Neural cell (in vitro differentiated cells): ENCODE data around the gene MUC21. TPM values are rescaled to one million over a fixed set of nuclear protein-coding genes. Genes with fewer than 3 reads are reported as not detected.

Experiments used
- H2AFZ ChIP-seq: fragments of 200-600, 300-800 bp; sonication (generic), shearing (Covaris generic); 2 replicates; pipeline ENCODE4 v1.6.0; 2014; ENCODE audit warnings: low read depth, mild to moderate bottlenecking, antibody characterized with exemption, low read length, moderate library complexity
- H3F3A ChIP-seq: fragments of 200-600 bp; shearing (Covaris generic); 2 replicates; pipeline ENCODE4 v1.6.1; 2016; ENCODE audit warnings: mild to moderate bottlenecking, moderate library complexity, mixed read lengths, antibody characterized with exemption, low read length; ENCODE audit not compliant: insufficient read depth, poor library complexity, severe bottlenecking
- H3K27ac ChIP-seq: fragments of 200-600, 300-800 bp; sonication (generic), shearing (Covaris generic); 2 replicates; pipeline ENCODE4 v1.5.1; 2014; ENCODE audit warnings: mild to moderate bottlenecking, low read length, moderate library complexity
- H3K27me3 ChIP-seq: fragments of 300-800, 200-600 bp; sonication (generic), shearing (Covaris generic); 2 replicates; pipeline ENCODE4 v1.6.0; 2014; ENCODE audit warnings: mild to moderate bottlenecking, low read depth, low read length, moderate library complexity; ENCODE audit not compliant: insufficient read depth
- H3K36me3 ChIP-seq: fragments of 300-800, 200-600 bp; sonication (generic), shearing (Covaris generic); 2 replicates; pipeline ENCODE4 v1.5.1; 2014; ENCODE audit warnings: mild to moderate bottlenecking, antibody characterized with exemption, low read length, moderate library complexity; ENCODE audit not compliant: insufficient read depth
- H3K4me2 ChIP-seq: fragments of 300-800, 200-600 bp; sonication (generic), shearing (Covaris generic); 2 replicates; pipeline ENCODE4 v1.6.0; 2014; ENCODE audit warnings: mild to moderate bottlenecking, low read length
- H3K4me3 ChIP-seq: fragments of 300-800, 200-600 bp; sonication (generic), shearing (Covaris generic); 2 replicates; pipeline ENCODE4 v1.5.1; 2014; ENCODE audit warnings: mild to moderate bottlenecking, low read length, moderate library complexity
- H3K79me2 ChIP-seq: fragments of 200-600 bp; shearing (Covaris generic); replicated peaks from 2 replicates; pipeline ENCODE4 v1.6.0; 2014; ENCODE audit warnings: mild to moderate bottlenecking, low read length, moderate library complexity; ENCODE audit not compliant: insufficient read depth
- H3K9ac ChIP-seq: fragments of 300-800, 200-600 bp; sonication (generic), shearing (Covaris generic); 2 replicates; pipeline ENCODE4 v1.6.1; 2016; ENCODE audit warnings: mild to moderate bottlenecking, low read length, mixed read lengths
- H3K9me2 ChIP-seq: fragments of 200-600 bp; shearing (Covaris generic); 2 replicates; pipeline ENCODE4 v1.6.1; 2016; ENCODE audit warnings: mild to moderate bottlenecking, low read length, mixed read lengths; ENCODE audit not compliant: insufficient read depth
- H3K9me3 ChIP-seq: fragments of 200-600, 300-800 bp; sonication (generic), shearing (Covaris generic); 2 replicates; pipeline ENCODE4 v1.6.1; 2016; ENCODE audit warnings: mild to moderate bottlenecking, mixed run types, low read length, moderate library complexity, mixed read lengths
- H4K20me1 ChIP-seq: fragments of 200-600 bp; shearing (Covaris generic); 2 replicates; pipeline ENCODE4 v1.6.1; 2016; ENCODE audit warnings: mild to moderate bottlenecking, mixed run types; ENCODE audit not compliant: insufficient read depth
- EP300 ChIP-seq: fragments of 450-650 bp; conservative IDR thresholded peaks from 2 replicates; pipeline ENCODE4 v1.6.1; 2014; ENCODE audit warnings: antibody characterized with exemption, mild to moderate bottlenecking, moderate library complexity; ENCODE audit not compliant: poor library complexity, severe bottlenecking
- EZH2 ChIP-seq: fragments of 200-600, 300-800 bp; shearing (Covaris generic), sonication (generic); IDR thresholded peaks from 2 replicates; pipeline ENCODE4 v1.6.1; 2014; ENCODE audit warnings: antibody characterized with exemption, low read length, borderline replicate concordance, mild to moderate bottlenecking; ENCODE audit not compliant: insufficient read depth, poor library complexity, severe bottlenecking
- MXI1 ChIP-seq: fragments of 450-650 bp; conservative IDR thresholded peaks from 2 replicates; pipeline ENCODE4 v1.6.1; 2014; ENCODE audit warnings: antibody characterized with exemption, mild to moderate bottlenecking; ENCODE audit not compliant: poor library complexity, severe bottlenecking
- POLR2AphosphoS5 ChIP-seq: IDR thresholded peaks from 2 replicates; pipeline ENCODE4 v1.6.1; 2012
- RAD21 ChIP-seq: fragments of 450-650 bp; conservative IDR thresholded peaks from 2 replicates; pipeline ENCODE4 v1.6.1; 2014; ENCODE audit warnings: antibody characterized with exemption, mild to moderate bottlenecking, moderate library complexity
- SMC3 ChIP-seq: fragments of 450-650 bp; conservative IDR thresholded peaks from 2 replicates; pipeline ENCODE4 v1.6.1; 2014; ENCODE audit warnings: antibody characterized with exemption, mild to moderate bottlenecking, moderate library complexity; ENCODE audit not compliant: poor library complexity
- TAF1 ChIP-seq: IDR thresholded peaks from 2 replicates; pipeline ENCODE4 v1.6.1; 2012; ENCODE audit warnings: low read depth
- polyA plus RNA-seq: library from polyadenylated mRNA; depleted of rRNA; stranded (reverse); fragments of >200 nt; gene quantifications from 2 replicates; pipeline ENCODE4 v1.2.3, GENCODE V29; 2014
- TF ChIP-seq, protein P1 (sequence below): IDR thresholded peaks from 2 replicates; pipeline ENCODE4 v1.6.1; 2012; ENCODE audit warnings: borderline replicate concordance
- TF ChIP-seq, protein P2 (sequence below): fragments of 450-650 bp; IDR thresholded peaks from 2 replicates; pipeline ENCODE4 v1.5.1; 2014; ENCODE audit warnings: antibody characterized with exemption, mild to moderate bottlenecking, moderate library complexity; ENCODE audit not compliant: poor library complexity, severe bottlenecking

MUC21 gene
- polyA plus RNA-seq, 1 donor from 2014 or later, result not detected

DNA sequence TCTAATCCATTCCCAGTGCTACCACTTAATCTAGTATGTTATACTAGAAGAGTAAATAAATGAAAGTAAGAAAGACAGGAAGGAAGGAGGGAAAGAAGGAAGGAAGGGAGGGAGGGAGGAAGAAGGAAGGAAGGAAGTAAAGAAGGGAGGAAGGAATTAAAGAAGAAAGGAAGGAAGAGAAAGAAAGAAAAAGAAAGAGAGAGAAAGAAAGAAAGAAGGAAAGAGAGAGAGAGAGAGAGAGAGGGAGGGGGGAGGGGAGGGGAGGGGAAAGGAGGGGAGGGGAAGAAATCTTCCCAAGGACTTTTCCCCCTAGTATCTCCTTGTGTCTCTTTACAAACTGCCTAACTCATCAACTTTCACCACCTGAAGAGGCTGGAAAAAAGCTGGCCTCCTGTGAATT is 20.8 kb upstream of the MUC21 start:
- H3K9me2 ChIP-seq, result no peaks in the 10 kb centered on the region
- no peaks in the 10 kb centered on the region for H4K20me1 ChIP-seq
- no peaks in the 10 kb centered on the region for H3K27me3 ChIP-seq
- no peaks in the 10 kb centered on the region for H3K9me3 ChIP-seq
- no peak overlapping the region for H3K9ac ChIP-seq
- no peaks in the 10 kb centered on the region for H3F3A ChIP-seq
- H2AFZ ChIP-seq, result no peak overlapping the region
- H3K79me2 ChIP-seq, result no peaks in the 10 kb centered on the region
- H3K36me3 ChIP-seq, result no peaks in the 10 kb centered on the region
- no peak for TF ChIP-seq EP300
- no peak overlapping the region for H3K4me2 ChIP-seq
- no peak overlapping the region for H3K27ac ChIP-seq
- H3K4me3 ChIP-seq, result no peak overlapping the region

DNA sequence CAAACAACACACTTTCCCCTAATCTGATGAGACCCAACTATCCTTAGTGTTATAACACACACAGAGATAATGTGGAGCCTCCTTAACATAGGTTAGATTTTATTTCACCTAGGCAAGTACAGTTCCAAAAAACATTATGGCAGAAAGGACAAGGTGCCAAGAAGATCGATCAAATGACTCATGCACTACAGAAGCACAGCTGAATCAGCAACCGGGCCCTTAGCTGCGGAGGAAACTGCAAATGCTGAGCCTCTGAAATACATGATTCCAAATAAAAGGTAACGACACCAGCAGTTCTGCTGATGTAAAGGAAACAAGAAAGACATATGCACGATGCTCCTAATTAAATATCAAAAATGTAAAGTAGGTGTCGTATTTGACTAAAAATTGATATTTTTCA is 19.9 kb upstream of the MUC21 start:
- no peak for TF ChIP-seq POLR2AphosphoS5
- TF ChIP-seq TAF1, result no peak
- no peak for TF ChIP-seq EP300
- no peak for TF ChIP-seq EZH2
- TF ChIP-seq, protein P1, sequence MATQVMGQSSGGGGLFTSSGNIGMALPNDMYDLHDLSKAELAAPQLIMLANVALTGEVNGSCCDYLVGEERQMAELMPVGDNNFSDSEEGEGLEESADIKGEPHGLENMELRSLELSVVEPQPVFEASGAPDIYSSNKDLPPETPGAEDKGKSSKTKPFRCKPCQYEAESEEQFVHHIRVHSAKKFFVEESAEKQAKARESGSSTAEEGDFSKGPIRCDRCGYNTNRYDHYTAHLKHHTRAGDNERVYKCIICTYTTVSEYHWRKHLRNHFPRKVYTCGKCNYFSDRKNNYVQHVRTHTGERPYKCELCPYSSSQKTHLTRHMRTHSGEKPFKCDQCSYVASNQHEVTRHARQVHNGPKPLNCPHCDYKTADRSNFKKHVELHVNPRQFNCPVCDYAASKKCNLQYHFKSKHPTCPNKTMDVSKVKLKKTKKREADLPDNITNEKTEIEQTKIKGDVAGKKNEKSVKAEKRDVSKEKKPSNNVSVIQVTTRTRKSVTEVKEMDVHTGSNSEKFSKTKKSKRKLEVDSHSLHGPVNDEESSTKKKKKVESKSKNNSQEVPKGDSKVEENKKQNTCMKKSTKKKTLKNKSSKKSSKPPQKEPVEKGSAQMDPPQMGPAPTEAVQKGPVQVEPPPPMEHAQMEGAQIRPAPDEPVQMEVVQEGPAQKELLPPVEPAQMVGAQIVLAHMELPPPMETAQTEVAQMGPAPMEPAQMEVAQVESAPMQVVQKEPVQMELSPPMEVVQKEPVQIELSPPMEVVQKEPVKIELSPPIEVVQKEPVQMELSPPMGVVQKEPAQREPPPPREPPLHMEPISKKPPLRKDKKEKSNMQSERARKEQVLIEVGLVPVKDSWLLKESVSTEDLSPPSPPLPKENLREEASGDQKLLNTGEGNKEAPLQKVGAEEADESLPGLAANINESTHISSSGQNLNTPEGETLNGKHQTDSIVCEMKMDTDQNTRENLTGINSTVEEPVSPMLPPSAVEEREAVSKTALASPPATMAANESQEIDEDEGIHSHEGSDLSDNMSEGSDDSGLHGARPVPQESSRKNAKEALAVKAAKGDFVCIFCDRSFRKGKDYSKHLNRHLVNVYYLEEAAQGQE, result no peak
- no peak for TF ChIP-seq RAD21
- TF ChIP-seq, protein P2, sequence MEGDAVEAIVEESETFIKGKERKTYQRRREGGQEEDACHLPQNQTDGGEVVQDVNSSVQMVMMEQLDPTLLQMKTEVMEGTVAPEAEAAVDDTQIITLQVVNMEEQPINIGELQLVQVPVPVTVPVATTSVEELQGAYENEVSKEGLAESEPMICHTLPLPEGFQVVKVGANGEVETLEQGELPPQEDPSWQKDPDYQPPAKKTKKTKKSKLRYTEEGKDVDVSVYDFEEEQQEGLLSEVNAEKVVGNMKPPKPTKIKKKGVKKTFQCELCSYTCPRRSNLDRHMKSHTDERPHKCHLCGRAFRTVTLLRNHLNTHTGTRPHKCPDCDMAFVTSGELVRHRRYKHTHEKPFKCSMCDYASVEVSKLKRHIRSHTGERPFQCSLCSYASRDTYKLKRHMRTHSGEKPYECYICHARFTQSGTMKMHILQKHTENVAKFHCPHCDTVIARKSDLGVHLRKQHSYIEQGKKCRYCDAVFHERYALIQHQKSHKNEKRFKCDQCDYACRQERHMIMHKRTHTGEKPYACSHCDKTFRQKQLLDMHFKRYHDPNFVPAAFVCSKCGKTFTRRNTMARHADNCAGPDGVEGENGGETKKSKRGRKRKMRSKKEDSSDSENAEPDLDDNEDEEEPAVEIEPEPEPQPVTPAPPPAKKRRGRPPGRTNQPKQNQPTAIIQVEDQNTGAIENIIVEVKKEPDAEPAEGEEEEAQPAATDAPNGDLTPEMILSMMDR, result no peak
- no peak for TF ChIP-seq MXI1
- TF ChIP-seq SMC3, result no peak
- Histone ChIP-seq H3K9ac (no peak overlapping the region), H3F3A (no peaks in the 10 kb centered on the region), H3K36me3 (no peaks in the 10 kb centered on the region), H3K27me3 (no peaks in the 10 kb centered on the region), H3K9me2 (no peaks in the 10 kb centered on the region), H3K79me2 (no peaks in the 10 kb centered on the region), H2AFZ (no peak overlapping the region), H3K27ac (no peak overlapping the region), H3K4me2 (no peak overlapping the region), H4K20me1 (no peaks in the 10 kb centered on the region), H3K4me3 (no peak overlapping the region), H3K9me3 (no peaks in the 10 kb centered on the region)

DNA sequence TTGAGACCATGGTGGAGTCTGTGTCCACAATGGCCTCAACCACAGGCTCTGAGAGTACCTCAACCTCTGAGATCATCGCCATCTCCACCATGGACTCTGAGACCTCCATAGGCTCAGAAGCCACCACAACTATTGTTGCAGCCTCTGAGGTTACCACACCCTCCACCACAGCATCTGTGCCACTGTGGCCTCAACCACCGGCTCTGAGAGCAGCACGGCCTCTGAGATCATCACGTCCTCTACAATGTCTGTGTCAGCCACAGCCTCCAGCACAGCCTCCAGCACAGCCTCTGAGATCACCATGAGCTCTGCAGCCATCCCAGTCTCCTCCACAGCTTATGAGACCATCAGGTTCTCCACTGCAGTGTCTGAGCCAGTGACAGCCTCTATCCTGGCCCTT is 19.4 kb upstream of the MUC21 start:
- Histone ChIP-seq H3F3A (no peaks in the 10 kb centered on the region), H3K9ac (no peak overlapping the region), H4K20me1 (no peaks in the 10 kb centered on the region), H3K4me3 (no peak overlapping the region), H2AFZ (no peak overlapping the region), H3K27ac (no peak overlapping the region), H3K9me3 (no peaks in the 10 kb centered on the region), H3K36me3 (no peaks in the 10 kb centered on the region), H3K27me3 (no peaks in the 10 kb centered on the region), H3K79me2 (no peaks in the 10 kb centered on the region), H3K4me2 (no peak overlapping the region), H3K9me2 (no peaks in the 10 kb centered on the region)
- TF ChIP-seq TAF1 (no peak), MXI1 (no peak), EZH2 (no peak), SMC3 (no peak), RAD21 (no peak), POLR2AphosphoS5 (no peak), EP300 (no peak)
- TF ChIP-seq, protein P2, result no peak
- TF ChIP-seq, protein P1, result no peak
